Suprapubic skin (tissue), 4 donors: ENCODE data around the gene NXPH3.

ENCODE experiments used
- EP300 ChIP-seq: sonication (generic); formaldehyde crosslinking; IDR thresholded peaks from one replicate; pipeline ENCODE4 v1.6.1; 2017; ENCODE audit warnings: antibody characterized with exemption
- POLR2AphosphoS5 ChIP-seq, 3 donors: sonication (generic); formaldehyde crosslinking; IDR thresholded peaks; one replicate each; pipeline ENCODE4 v1.6.1; 2017; ENCODE audit warnings: antibody characterized with exemption in 3 of 3

DNA sequence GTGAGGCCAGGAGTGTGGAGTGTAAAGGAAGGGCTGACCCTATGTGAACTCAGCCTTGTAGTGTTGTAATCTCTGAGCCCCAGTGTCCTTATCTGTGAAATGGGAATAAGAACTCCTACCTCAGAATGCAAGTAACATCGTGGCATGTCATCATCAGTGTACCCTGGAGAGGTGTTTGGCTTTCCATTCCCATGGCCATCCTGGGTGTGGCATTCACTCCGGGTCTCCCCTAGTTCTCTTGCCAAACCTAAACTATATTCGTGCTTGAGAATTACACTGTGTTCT is 1.9 kb downstream of the NXPH3 start:
- no peak for TF ChIP-seq POLR2AphosphoS5 (IDR thresholded peaks at IDR 0.05)
- TF ChIP-seq EP300, result no peak
